ENCODE measurements around the gene GPC2. TPM values are rescaled to one million over a fixed set of nuclear protein-coding genes. Genes with fewer than 3 reads are reported as not detected.
"Not testable (repeated sequence)": the region's sequence is repeated elsewhere in the genome, so short reads cannot be mapped to it uniquely, and the experiment has no call there.

The GPC2 gene
- total and polyA plus RNA-seq, 4 experiments from 2014 or later, result 0.73 to 12.5 (median 11.8) TPM; not detected in 1

GRCh38 chr7:100130608-100131453, 46.4 kb downstream of the GPC2 start:
- DNase-seq, result peak; percentile 78 to 82 (median 80)
- H3K27ac ChIP-seq (ENCODE audit: low read depth, low read length), result no peak overlapping the region
- H3K4me1 Mint-ChIP-seq, result peaks cover 12 to 30% (median 21%) of the 10 kb centered on the region in 4 donors
- H3K36me3 ChIP-seq (ENCODE audit: insufficient read depth, low read length), result no peaks in the 10 kb centered on the region
- peak overlapping the region in 3 of 7 donors; percentile 19 to 52 (median 41) for H3K27ac Mint-ChIP-seq
- intact Hi-C loops (cut with micrococcal nuclease), result loop anchor here (1.0 kb wide), 1 partner anchor 218 kb away; no protein-coding TSS in a partner anchor
- peaks cover 27% of the 10 kb centered on the region for H3K4me1 ChIP-seq (ENCODE audit: insufficient read depth, low read length)
- H3K9me3 ChIP-seq (ENCODE audit: control insufficient read depth in 1 of 2, low read length in 2 of 2), result no peaks in the 10 kb centered on the region
- H3K36me3 Mint-ChIP-seq, result peaks cover 0 to 9% of the 10 kb centered on the region in 2 donors
- peaks cover 0 to 3% (median 0%) of the 10 kb centered on the region in 8 donors for H3K9me3 Mint-ChIP-seq
- no peaks in the 10 kb centered on the region for H3K27me3 ChIP-seq (ENCODE audit: insufficient read depth, low read length)
- peak overlapping the region in 2 of 8 donors; percentile 41 to 43 for H3K4me3 Mint-ChIP-seq
- POLR2A ChIA-PET (ENCODE audit: partially characterized antibody), result interaction anchor here (0.5 to 5.5 kb wide), 10 partner anchors 11 to 142 kb away, joined by 3 to 45 read pairs (median 4); partner anchors contain the start of genes AP4M1, CNPY4, COPS6 and LAMTOR4
- H3K27me3 Mint-ChIP-seq, result no peaks in the 10 kb centered on the region
- CTCF ChIA-PET (ENCODE audit: partially characterized antibody), result interaction anchor here (0.6 to 7.2 kb wide), 31 partner anchors 10 to 1331 kb away, joined by 3 to 108 read pairs (median 5); partner anchors contain the start of genes AP4M1, CNPY4, GJC3 and GPC2
- no peak overlapping the region for H3K4me3 ChIP-seq (ENCODE audit: low read length in 2 of 2)

GRCh38 chr7:100130220-100130607, 47.0 kb downstream of the GPC2 start:
- intact Hi-C loops (cut with micrococcal nuclease); H3K36me3 ChIP-seq (ENCODE audit: insufficient read depth, low read length); H3K9me3 ChIP-seq (ENCODE audit: control insufficient read depth in 1 of 2, low read length in 2 of 2); H3K27ac Mint-ChIP-seq; H3K27ac ChIP-seq (ENCODE audit: low read depth, low read length); H3K4me3 Mint-ChIP-seq; H3K27me3 Mint-ChIP-seq; H3K36me3 Mint-ChIP-seq; H3K27me3 ChIP-seq (ENCODE audit: insufficient read depth, low read length); H3K9me3 Mint-ChIP-seq; H3K4me3 ChIP-seq (ENCODE audit: low read length in 2 of 2); DNase-seq: not testable (repeated sequence)
- peaks cover 12 to 36% (median 21%) of the 10 kb centered on the region in 4 donors for H3K4me1 Mint-ChIP-seq
- peaks cover 33% of the 10 kb centered on the region for H3K4me1 ChIP-seq (ENCODE audit: insufficient read depth, low read length)
- CTCF ChIA-PET (ENCODE audit: partially characterized antibody), result interaction anchor here (0.7 to 7.2 kb wide), 34 partner anchors 9 to 482 kb away, joined by 3 to 108 read pairs (median 5); partner anchors contain the start of genes AP4M1, AZGP1, CNPY4 and GJC3
- POLR2A ChIA-PET (ENCODE audit: partially characterized antibody), result interaction anchor here (0.5 to 5.5 kb wide), 8 partner anchors 10 to 142 kb away, joined by 3 to 45 read pairs (median 4); partner anchors contain the start of genes AP4M1, CNPY4, COPS6 and LAMTOR4

DNA sequence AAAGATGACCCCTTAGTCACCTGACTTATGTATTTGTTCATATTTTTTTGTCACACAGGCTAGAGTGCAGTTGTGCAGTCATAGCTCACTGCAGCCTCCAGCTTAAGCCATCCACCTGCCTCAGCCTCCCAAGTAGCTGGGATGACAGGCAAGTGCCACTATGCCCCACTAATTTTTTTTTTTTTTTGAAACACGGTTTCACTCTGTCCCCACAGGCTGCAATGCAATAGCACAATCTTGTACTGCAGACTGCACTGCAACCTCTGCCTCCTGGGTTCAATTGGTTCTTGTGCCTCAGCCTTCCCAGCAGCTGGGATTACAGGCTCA, 48.6 kb downstream of the GPC2 start:
- DNase-seq, result no peak
- CTCF ChIA-PET (ENCODE audit: partially characterized antibody), result interaction anchor here (0.6 to 7.2 kb wide), 15 partner anchors 17 to 214 kb away, joined by 3 to 56 read pairs (median 4); partner anchors contain the start of genes AP4M1, LAMTOR4, MCM7 and TRIM4
- intact Hi-C loops (cut with micrococcal nuclease), result no loop called here
- Mint-ChIP-seq H3K9me3 (peaks cover 0 to 3% (median 0%) of the 10 kb centered on the region in 8 donors), H3K27ac (peak overlapping the region in 6 of 7 donors; percentile 64 to 88 (median 86)), H3K4me1 (peaks cover 19 to 47% (median 30%) of the 10 kb centered on the region in 4 donors), H3K4me3 (peak overlapping the region; percentile 77 to 99 (median 80)), H3K36me3 (peaks cover 0 to 19% of the 10 kb centered on the region in 2 donors), H3K27me3 (no peaks in the 10 kb centered on the region)
- peaks cover 42% of the 10 kb centered on the region for H3K4me1 ChIP-seq (ENCODE audit: insufficient read depth, low read length)
- H3K4me3 ChIP-seq (ENCODE audit: low read length in 2 of 2), result no peak overlapping the region
- H3K36me3 ChIP-seq (ENCODE audit: insufficient read depth, low read length), result peaks cover 9% of the 10 kb centered on the region
- H3K27ac ChIP-seq (ENCODE audit: low read depth, low read length), result no peak overlapping the region
- no peaks in the 10 kb centered on the region for H3K27me3 ChIP-seq (ENCODE audit: insufficient read depth, low read length)
- no peaks in the 10 kb centered on the region for H3K9me3 ChIP-seq (ENCODE audit: control insufficient read depth in 1 of 2, low read length in 2 of 2)
- POLR2A ChIA-PET (ENCODE audit: partially characterized antibody), result interaction anchor here (0.6 to 5.5 kb wide), 15 partner anchors 9 to 513 kb away, joined by 3 to 45 read pairs (median 3); partner anchors contain the start of genes AP4M1, CNPY4, GPC2 and LAMTOR4

DNA sequence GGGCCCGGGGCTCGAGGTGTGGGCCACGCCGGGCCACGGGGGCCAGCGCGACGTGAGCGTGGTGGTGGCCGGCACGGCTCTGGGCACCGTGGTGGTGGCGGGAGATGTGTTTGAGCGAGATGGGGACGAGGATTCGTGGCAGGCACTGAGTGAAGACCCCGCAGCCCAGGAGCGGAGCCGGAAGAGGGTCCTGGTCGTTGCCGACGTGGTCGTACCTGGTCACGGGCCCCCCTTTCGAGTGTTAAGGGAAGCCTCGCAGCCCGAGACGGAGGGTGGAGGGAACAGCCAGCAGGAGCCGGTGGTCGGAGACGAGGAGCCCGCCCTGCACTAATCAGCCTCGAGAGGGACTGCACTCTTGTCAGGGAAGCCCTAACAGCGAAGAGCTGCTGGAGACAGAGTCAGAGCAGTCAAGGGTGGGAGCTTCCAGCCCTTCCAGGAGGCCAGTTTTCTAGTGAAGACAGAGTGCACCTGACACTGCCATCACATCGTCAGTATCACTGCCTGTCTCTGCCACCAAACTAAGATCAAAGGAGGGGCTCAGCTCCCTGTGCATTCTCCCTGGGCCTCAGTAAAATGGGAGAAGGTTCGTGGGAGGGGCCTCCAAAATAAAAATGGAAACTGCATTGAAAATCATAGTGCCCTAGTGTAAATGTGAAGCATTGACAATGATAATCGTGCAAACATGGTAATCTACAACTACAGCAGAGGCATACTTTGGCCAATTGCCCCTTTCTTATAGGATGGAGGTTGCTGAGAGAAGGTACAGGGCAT, 49.1 kb downstream of the GPC2 start:
- Histone ChIP-seq H3K27me3 (ENCODE audit: insufficient read depth, low read length) (no peaks in the 10 kb centered on the region), H3K36me3 (ENCODE audit: insufficient read depth, low read length) (peaks cover 9% of the 10 kb centered on the region), H3K4me3 (ENCODE audit: low read length in 2 of 2) (peak overlapping the region; percentile 94 to 98), H3K4me1 (ENCODE audit: insufficient read depth, low read length) (peaks cover 42% of the 10 kb centered on the region), H3K9me3 (ENCODE audit: control insufficient read depth in 1 of 2, low read length in 2 of 2) (no peaks in the 10 kb centered on the region), H3K27ac (ENCODE audit: low read depth, low read length) (peak overlapping the region; percentile 87)
- peak in 3 of 5 donors; percentile 9 to 25 (median 17) for DNase-seq
- CTCF ChIA-PET (ENCODE audit: partially characterized antibody), result interaction anchor here (0.6 to 7.2 kb wide), 12 partner anchors 18 to 215 kb away, joined by 3 to 56 read pairs (median 3); partner anchors contain the start of genes AP4M1, LAMTOR4, MCM7 and TRIM4
- Mint-ChIP-seq H3K9me3 (peaks cover 0 to 3% (median 0%) of the 10 kb centered on the region in 8 donors), H3K36me3 (peaks cover 0 to 19% of the 10 kb centered on the region in 2 donors), H3K4me1 (peaks cover 19 to 47% (median 30%) of the 10 kb centered on the region in 4 donors), H3K27me3 (no peaks in the 10 kb centered on the region), H3K4me3 (peak overlapping the region; percentile 77 to 99 (median 80)), H3K27ac (peak overlapping the region; percentile 54 to 88 (median 85))
- intact Hi-C loops (cut with micrococcal nuclease), result loop anchor here (1.0 to 2.0 kb wide), 3 partner anchors 9 to 79 kb away; partner anchors contain the start of genes CNPY4, TAF6, ZNF3 and ZSCAN21
- POLR2A ChIA-PET (ENCODE audit: partially characterized antibody), result interaction anchor here (0.6 to 5.5 kb wide), 14 partner anchors 8 to 513 kb away, joined by 3 to 45 read pairs (median 3); partner anchors contain the start of genes AP4M1, CNPY4, GPC2 and LAMTOR4

DNA sequence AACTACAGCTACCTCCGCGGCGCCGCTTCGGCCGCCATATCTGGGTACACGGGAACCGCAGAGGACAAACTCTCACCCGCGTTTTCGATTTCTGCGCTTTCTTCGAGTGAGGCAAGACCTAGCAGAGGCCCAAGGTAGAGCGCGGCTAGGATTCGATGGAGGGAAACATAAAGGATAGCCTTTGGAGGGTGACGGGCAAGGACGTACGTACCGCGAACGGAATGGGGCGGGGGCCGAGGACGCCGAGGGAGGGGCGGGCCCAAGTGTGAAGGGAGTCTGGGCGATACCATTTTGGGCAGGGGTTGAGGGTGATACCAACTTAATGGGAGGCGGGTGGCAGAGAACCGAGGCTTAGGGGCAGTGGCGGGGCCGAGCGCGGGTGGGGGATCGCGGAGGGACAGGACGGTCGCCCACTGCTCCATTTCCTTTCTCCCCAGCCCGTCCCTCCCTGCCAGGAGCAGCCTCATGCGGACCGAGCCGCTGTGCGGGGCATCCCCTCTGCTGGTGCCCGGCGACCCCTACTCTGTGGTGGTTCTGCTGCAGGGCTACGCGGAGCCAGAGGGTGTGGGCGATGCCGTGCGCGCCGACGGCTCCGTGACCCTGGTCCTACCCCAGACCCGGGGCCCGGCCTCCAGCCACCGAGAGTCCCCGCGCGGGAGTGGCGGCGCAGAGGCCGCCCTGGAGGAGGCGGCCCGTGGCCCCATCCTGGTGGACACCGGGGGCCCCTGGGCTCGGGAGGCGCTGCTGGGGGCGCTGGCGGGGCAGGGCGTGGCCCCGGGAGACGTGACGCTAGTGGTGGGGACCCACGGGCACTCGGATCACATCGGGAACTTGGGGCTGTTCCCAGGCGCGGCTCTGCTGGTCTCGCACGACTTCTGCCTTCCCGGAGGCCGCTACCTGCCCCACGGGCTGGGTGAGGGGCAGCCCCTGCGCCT, 50.0 kb downstream of the GPC2 start, which contains the start of gene MBLAC1:
MBLAC1 (plus strand) TSS at position 37 of the 935 bp plus-strand sequence; CDS start at position 466, 429 bp downstream.
- H3K27ac ChIP-seq (ENCODE audit: low read depth, low read length), result peak within 1 kb of the TSS; percentile 87
- Mint-ChIP-seq H3K4me3 (peak within 1 kb of the TSS; percentile 96 to 100 (median 99)), H3K36me3 (peaks cover 0 to 24% of the 10 kb centered on the region in 2 donors), H3K4me1 (peaks cover 20 to 46% (median 26%) of the 10 kb centered on the region in 4 donors), H3K27me3 (no peaks in the 10 kb centered on the region), H3K9me3 (peaks cover 0 to 3% (median 0%) of the 10 kb centered on the region in 8 donors), H3K27ac (peak within 1 kb of the TSS; percentile 98 to 100 (median 100))
- peak; percentile 92 to 94 (median 93) for DNase-seq
- POLR2A ChIA-PET (ENCODE audit: partially characterized antibody), result interaction anchor here (0.7 to 7.9 kb wide), 25 partner anchors 7 to 579 kb away, joined by 3 to 175 read pairs (median 4); partner anchors contain the start of genes AP4M1, CNPY4, COPS6 and LAMTOR4
- H3K9me3 ChIP-seq (ENCODE audit: control insufficient read depth in 1 of 2, low read length in 2 of 2), result no peaks in the 10 kb centered on the region
- CTCF ChIA-PET (ENCODE audit: partially characterized antibody), result interaction anchor here (1.0 to 5.8 kb wide), 7 partner anchors 23 to 136 kb away, joined by 3 to 56 read pairs (median 3); partner anchors contain the start of genes AP4M1 and MCM7
- peak within 1 kb of the TSS; percentile 94 to 98 for H3K4me3 ChIP-seq (ENCODE audit: low read length in 2 of 2)
- no peaks in the 10 kb centered on the region for H3K27me3 ChIP-seq (ENCODE audit: insufficient read depth, low read length)
- peaks cover 9% of the 10 kb centered on the region for H3K36me3 ChIP-seq (ENCODE audit: insufficient read depth, low read length)
- peaks cover 43% of the 10 kb centered on the region for H3K4me1 ChIP-seq (ENCODE audit: insufficient read depth, low read length)
- intact Hi-C loops (cut with micrococcal nuclease), result loop anchor here (1.0 to 2.0 kb wide), 4 partner anchors 8 to 78 kb away; partner anchors contain the start of genes CNPY4, TAF6, ZNF3 and ZSCAN21
